H9 (cell line): ENCODE results near the gene FAM3A. TPM values are rescaled to one million over a fixed set of nuclear protein-coding genes. Genes with fewer than 3 reads are reported as not detected.

Source experiments
- DNase-seq: peaks from one replicate; pipeline ENCODE4 v3.0.0-alpha.2; 2017
- H2AFZ ChIP-seq: one replicate; pipeline ENCODE4 v1.6.1; 2013; ENCODE audit warnings: mild to moderate bottlenecking, low read length, control low read depth, moderate library complexity
- H2AK5ac ChIP-seq: 2 replicates; pipeline ENCODE4 v1.6.1; 2013; ENCODE audit warnings: low read length, control low read depth, mixed read lengths; ENCODE audit not compliant: insufficient read length
- H2BK120ac ChIP-seq: one replicate; pipeline ENCODE4 v1.6.1; 2013; ENCODE audit warnings: low read depth, mild to moderate bottlenecking, low read length, control low read depth, inconsistent platforms; ENCODE audit not compliant: poor library complexity, severe bottlenecking
- H2BK12ac ChIP-seq: 2 replicates; pipeline ENCODE4 v1.6.1; 2013; ENCODE audit warnings: low read length, control low read depth, mixed read lengths, low read depth; ENCODE audit not compliant: insufficient read length
- H2BK15ac ChIP-seq: 2 replicates; pipeline ENCODE4 v1.6.1; 2013; ENCODE audit warnings: low read depth, low read length, control low read depth
- H2BK20ac ChIP-seq: one replicate; pipeline ENCODE4 v1.6.1; 2013; ENCODE audit warnings: low read depth, mild to moderate bottlenecking, low read length, control low read depth, inconsistent platforms; ENCODE audit not compliant: poor library complexity, severe bottlenecking
- H2BK5ac ChIP-seq: 2 replicates; pipeline ENCODE4 v1.6.1; 2013; ENCODE audit warnings: low read length, control low read depth, mixed read lengths; ENCODE audit not compliant: insufficient read length
- H3K14ac ChIP-seq: 2 replicates; pipeline ENCODE4 v1.6.1; 2013; ENCODE audit warnings: low read length, control low read depth; ENCODE audit not compliant: insufficient read depth
- H3K18ac ChIP-seq: 2 replicates; pipeline ENCODE4 v1.6.1; 2013; ENCODE audit warnings: low read depth, mild to moderate bottlenecking, mixed read lengths, low read length, control low read depth; ENCODE audit not compliant: insufficient read length
- H3K23ac ChIP-seq: 2 replicates; pipeline ENCODE4 v1.6.1; 2013; ENCODE audit warnings: low read length, control low read depth, mixed read lengths, low read depth; ENCODE audit not compliant: insufficient read length
- H3K23me2 ChIP-seq: 2 replicates; pipeline ENCODE4 v1.6.1; 2013; ENCODE audit warnings: low read depth, mild to moderate bottlenecking, mixed read lengths, low read length, control low read depth; ENCODE audit not compliant: insufficient read length, poor library complexity, severe bottlenecking
- H3K27ac ChIP-seq: 2 replicates; pipeline ENCODE4 v1.5.1; 2013; ENCODE audit warnings: low read length, control low read depth, mixed read lengths, low read depth; ENCODE audit not compliant: insufficient read length
- H3K27me3 ChIP-seq: 2 replicates; pipeline ENCODE4 v1.6.1; 2013; ENCODE audit warnings: low read length, control low read depth, inconsistent platforms; ENCODE audit not compliant: insufficient read depth
- H3K4ac ChIP-seq: 2 replicates; pipeline ENCODE4 v1.6.1; 2013; ENCODE audit warnings: low read depth, mild to moderate bottlenecking, control low read depth, inconsistent platforms, low read length, moderate library complexity
- H3K4me1 ChIP-seq: 2 replicates; pipeline ENCODE4 v1.6.1; 2013; ENCODE audit warnings: low read length, control low read depth, inconsistent platforms; ENCODE audit not compliant: insufficient read depth
- H3K4me2 ChIP-seq: 2 replicates; pipeline ENCODE4 v1.6.1; 2013; ENCODE audit warnings: low read length, control low read depth, mixed read lengths; ENCODE audit not compliant: insufficient read length, insufficient read depth
- H3K56ac ChIP-seq: 2 replicates; pipeline ENCODE4 v1.6.1; 2013; ENCODE audit warnings: low read depth, mild to moderate bottlenecking, mixed read lengths, low read length, control low read depth; ENCODE audit not compliant: insufficient read length
- H3K79me1 ChIP-seq: 2 replicates; pipeline ENCODE4 v1.6.1; 2013; ENCODE audit warnings: low read depth, mild to moderate bottlenecking, moderate library complexity, low read length, control low read depth, inconsistent platforms; ENCODE audit not compliant: insufficient read depth, poor library complexity, severe bottlenecking
- H3K79me2 ChIP-seq: 2 replicates; pipeline ENCODE4 v1.6.1; 2013; ENCODE audit warnings: low read length, control low read depth, inconsistent platforms; ENCODE audit not compliant: insufficient read depth
- H3K9ac ChIP-seq: 2 replicates; pipeline ENCODE4 v1.6.1; 2013; ENCODE audit warnings: low read length, control low read depth, mixed read lengths; ENCODE audit not compliant: insufficient read length; ENCODE audit errors: extremely low read depth
- H3K9me3 ChIP-seq: one replicate; pipeline ENCODE4 v1.6.1; 2013; ENCODE audit warnings: low read depth, low read length, inconsistent platforms; ENCODE audit not compliant: control insufficient read depth
- H3T11ph ChIP-seq: one replicate; pipeline ENCODE4 v1.6.1; 2013; ENCODE audit warnings: mild to moderate bottlenecking, low read length, control low read depth, inconsistent platforms
- H4K20me1 ChIP-seq: one replicate; pipeline ENCODE4 v1.6.1; 2013; ENCODE audit not compliant: control insufficient read depth, insufficient read length, insufficient read depth
- H4K5ac ChIP-seq: 2 replicates; pipeline ENCODE4 v1.6.1; 2013; ENCODE audit warnings: low read depth, mild to moderate bottlenecking, mixed read lengths, low read length, control low read depth; ENCODE audit not compliant: insufficient read length
- H4K8ac ChIP-seq: replicated peaks from 2 replicates; pipeline ENCODE4 v1.6.1; 2013; ENCODE audit warnings: low read length, control low read depth, mixed read lengths, low read depth; ENCODE audit not compliant: insufficient read length
- H4K91ac ChIP-seq: 2 replicates; pipeline ENCODE4 v1.6.1; 2013; ENCODE audit warnings: low read depth, mild to moderate bottlenecking, moderate library complexity, mixed read lengths, low read length, control low read depth; ENCODE audit not compliant: insufficient read length
- H3K27ac Mint-ChIP-seq, 3 experiments: 2 replicates in 2 of 3; 3 replicates in 1 of 3; pipeline ENCODE4 v1.8.0; 2020 to 2021; ENCODE audit warnings: mixed read lengths in 3 of 3, mild to moderate bottlenecking in 1 of 3, moderate library complexity in 1 of 3
- H3K27me3 Mint-ChIP-seq: 2 replicates; pipeline ENCODE4 v1.8.0; 2021; ENCODE audit warnings: low read depth, mild to moderate bottlenecking, moderate library complexity, mixed read lengths
- H3K36me3 Mint-ChIP-seq, 3 experiments: 2 replicates in 2 of 3; 3 replicates in 1 of 3; pipeline ENCODE4 v1.8.0; 2020 to 2021; ENCODE audit warnings: low read depth in 3 of 3, mixed read lengths in 3 of 3; ENCODE audit not compliant: insufficient read depth in 1 of 3
- H3K4me1 Mint-ChIP-seq, 2 experiments: 2 replicates each; pipeline ENCODE4 v1.8.0; 2020; ENCODE audit warnings: mixed read lengths in 2 of 2
- H3K4me3 Mint-ChIP-seq, 2 experiments: 2 replicates in 1 of 2; 3 replicates in 1 of 2; pipeline ENCODE4 v1.8.0; 2020 to 2021; ENCODE audit warnings: mild to moderate bottlenecking in 2 of 2, mixed read lengths in 2 of 2, moderate library complexity in 1 of 2
- H3K9me3 Mint-ChIP-seq, 2 experiments: 2 replicates in 1 of 2; 3 replicates in 1 of 2; pipeline ENCODE4 v1.8.0; 2020; ENCODE audit warnings: mild to moderate bottlenecking in 2 of 2, mixed read lengths in 2 of 2, moderate library complexity in 1 of 2
- WGBS: extraction: QIAGEN DNeasy Blood & Tissue Kit; methylation state at CpG from one replicate; pipeline ENCODE4 v1.1.7; 2013; ENCODE audit warnings: missing lambda C conversion rate, low lambda C conversion rate, mixed read lengths; ENCODE audit not compliant: insufficient read length; ENCODE audit errors: extremely low coverage; 5-methylcytosine and 5-hydroxymethylcytosine counted together
- total RNA-seq: library from RNA; stranded (reverse); gene quantifications from 2 replicates; pipeline ENCODE4 v1.2.1, GENCODE V29; 2021
- TF ChIP-seq, protein P1 (sequence below): fragments of 200-600 bp; sonication (generic); conservative IDR thresholded peaks from 3 replicates; pipeline ENCODE4 v1.8.0; 2021; ENCODE audit warnings: antibody characterized with exemption, mild to moderate bottlenecking

FAM3A gene
- total RNA-seq, 1 experiment from 2014 or later: 22.8 TPM

DNA sequence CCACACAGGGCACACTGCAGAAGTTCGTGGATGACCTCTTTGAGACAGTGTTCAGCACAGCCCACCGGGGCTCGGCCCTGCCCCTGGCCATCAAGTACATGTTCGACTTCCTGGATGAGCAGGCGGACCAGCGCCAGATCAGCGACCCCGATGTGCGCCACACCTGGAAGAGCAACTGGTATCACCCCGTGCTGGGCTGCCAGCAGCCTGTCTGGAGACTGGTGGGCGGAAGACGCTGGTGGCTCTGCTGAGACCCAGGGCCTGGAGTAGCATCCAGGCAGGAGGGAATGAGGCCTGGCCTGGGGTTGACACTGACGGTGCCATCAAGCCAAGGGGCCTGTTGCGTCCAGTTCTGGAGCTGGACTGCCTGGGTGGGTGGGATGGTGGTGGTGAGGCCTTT, 45.6 kb downstream of the FAM3A start:
- Histone ChIP-seq H3K23me2 (no peaks in the 10 kb centered on the region), H3K23ac (no peak overlapping the region), H3K27me3 (no peaks in the 10 kb centered on the region), H2BK12ac (no peak overlapping the region), H4K20me1 (no peaks in the 10 kb centered on the region), H3K4me1 (no peaks in the 10 kb centered on the region), H3T11ph (no peak overlapping the region), H3K27ac (no peak overlapping the region), H2BK120ac (no peak overlapping the region), H3K18ac (no peak overlapping the region), H2BK20ac (no peak overlapping the region), H3K4me2 (no peak overlapping the region), H2AK5ac (no peak overlapping the region), H4K91ac (no peak overlapping the region), H3K56ac (no peak overlapping the region), H3K14ac (no peak overlapping the region), H3K9me3 (peaks cover 22% of the 10 kb centered on the region), H3K79me2 (no peaks in the 10 kb centered on the region), H2AFZ (no peak overlapping the region), H3K4ac (no peak overlapping the region), H3K79me1 (no peaks in the 10 kb centered on the region), H2BK15ac (no peak overlapping the region), H2BK5ac (no peak overlapping the region), H4K8ac (no peak overlapping the region), H4K5ac (no peak overlapping the region), H3K9ac (no peak overlapping the region)
- TF ChIP-seq, protein P1, sequence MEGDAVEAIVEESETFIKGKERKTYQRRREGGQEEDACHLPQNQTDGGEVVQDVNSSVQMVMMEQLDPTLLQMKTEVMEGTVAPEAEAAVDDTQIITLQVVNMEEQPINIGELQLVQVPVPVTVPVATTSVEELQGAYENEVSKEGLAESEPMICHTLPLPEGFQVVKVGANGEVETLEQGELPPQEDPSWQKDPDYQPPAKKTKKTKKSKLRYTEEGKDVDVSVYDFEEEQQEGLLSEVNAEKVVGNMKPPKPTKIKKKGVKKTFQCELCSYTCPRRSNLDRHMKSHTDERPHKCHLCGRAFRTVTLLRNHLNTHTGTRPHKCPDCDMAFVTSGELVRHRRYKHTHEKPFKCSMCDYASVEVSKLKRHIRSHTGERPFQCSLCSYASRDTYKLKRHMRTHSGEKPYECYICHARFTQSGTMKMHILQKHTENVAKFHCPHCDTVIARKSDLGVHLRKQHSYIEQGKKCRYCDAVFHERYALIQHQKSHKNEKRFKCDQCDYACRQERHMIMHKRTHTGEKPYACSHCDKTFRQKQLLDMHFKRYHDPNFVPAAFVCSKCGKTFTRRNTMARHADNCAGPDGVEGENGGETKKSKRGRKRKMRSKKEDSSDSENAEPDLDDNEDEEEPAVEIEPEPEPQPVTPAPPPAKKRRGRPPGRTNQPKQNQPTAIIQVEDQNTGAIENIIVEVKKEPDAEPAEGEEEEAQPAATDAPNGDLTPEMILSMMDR: no peak
- Mint-ChIP-seq H3K4me1 (no peaks in the 10 kb centered on the region), H3K9me3 (peaks cover 56 to 86% of the 10 kb centered on the region in 2 experiments), H3K27ac (no peak overlapping the region), H3K27me3 (peaks cover under 1% of the 10 kb centered on the region; the same call in 1 of the 2 replicates), H3K4me3 (no peak overlapping the region), H3K36me3 (peaks cover 16 to 62% (median 58%) of the 10 kb centered on the region in 3 experiments)
- no peak for DNase-seq
- WGBS: no CpG with 5 or more reads among the region's 14 CpGs
